ENCODE data around the gene CATSPERB.

DNA sequence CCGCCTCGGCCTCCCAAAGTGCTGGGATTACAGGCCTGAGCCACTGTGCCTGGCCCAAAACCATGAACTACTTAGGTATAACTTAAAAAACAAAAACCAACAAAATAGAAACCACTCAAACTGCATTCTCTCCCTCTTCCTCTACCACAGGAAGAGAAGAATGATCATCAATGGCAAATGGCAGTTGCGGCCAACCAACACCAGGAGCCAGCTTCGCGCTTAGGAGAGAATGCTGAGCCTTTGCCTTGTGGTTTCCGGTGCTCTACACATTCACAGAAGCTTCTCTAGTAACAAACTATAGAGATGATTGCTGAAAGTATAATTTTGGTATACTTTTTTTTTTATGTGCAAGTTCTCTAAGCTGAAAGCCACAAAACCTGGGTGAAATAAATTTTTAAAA lies 17.1 kb downstream of the CATSPERB start:
- TF ChIP-seq, protein P1, sequence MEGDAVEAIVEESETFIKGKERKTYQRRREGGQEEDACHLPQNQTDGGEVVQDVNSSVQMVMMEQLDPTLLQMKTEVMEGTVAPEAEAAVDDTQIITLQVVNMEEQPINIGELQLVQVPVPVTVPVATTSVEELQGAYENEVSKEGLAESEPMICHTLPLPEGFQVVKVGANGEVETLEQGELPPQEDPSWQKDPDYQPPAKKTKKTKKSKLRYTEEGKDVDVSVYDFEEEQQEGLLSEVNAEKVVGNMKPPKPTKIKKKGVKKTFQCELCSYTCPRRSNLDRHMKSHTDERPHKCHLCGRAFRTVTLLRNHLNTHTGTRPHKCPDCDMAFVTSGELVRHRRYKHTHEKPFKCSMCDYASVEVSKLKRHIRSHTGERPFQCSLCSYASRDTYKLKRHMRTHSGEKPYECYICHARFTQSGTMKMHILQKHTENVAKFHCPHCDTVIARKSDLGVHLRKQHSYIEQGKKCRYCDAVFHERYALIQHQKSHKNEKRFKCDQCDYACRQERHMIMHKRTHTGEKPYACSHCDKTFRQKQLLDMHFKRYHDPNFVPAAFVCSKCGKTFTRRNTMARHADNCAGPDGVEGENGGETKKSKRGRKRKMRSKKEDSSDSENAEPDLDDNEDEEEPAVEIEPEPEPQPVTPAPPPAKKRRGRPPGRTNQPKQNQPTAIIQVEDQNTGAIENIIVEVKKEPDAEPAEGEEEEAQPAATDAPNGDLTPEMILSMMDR (conservative IDR thresholded peaks at IDR 0.05 in 1 of 2, IDR thresholded peaks at IDR 0.05 in 1 of 2; ENCODE audit: extremely low read depth in 1 of 2, insufficient read depth in 1 of 2, low read depth in 1 of 2, low read length in 2 of 2), result no peak
- no peak for TF ChIP-seq EZH2 (IDR thresholded peaks at IDR 0.05; ENCODE audit: borderline replicate concordance, low read length)

All from mammary epithelial cell (primary cell).